Transverse colon (tissue), 4 donors: ENCODE results near the gene PAX8. TPM values are rescaled to one million over a fixed set of nuclear protein-coding genes. Genes with fewer than 3 reads are reported as not detected.

Experiments
- DNase-seq: peaks from one replicate; pipeline ENCODE4 v3.0.0-alpha.2; 2019
- H3K27ac ChIP-seq, 4 donors: fragments of 200-600 bp; sonication (generic); 2 replicates each; pipeline ENCODE4 v1.5.1; 2016 to 2018; ENCODE audit warnings: inconsistent platforms in 4 of 4
- H3K27me3 ChIP-seq: fragments of 200-600 bp; sonication (generic); 2 replicates; pipeline ENCODE4 v1.5.1; 2017; ENCODE audit warnings: inconsistent platforms
- H3K36me3 ChIP-seq, 4 donors: fragments of 200-600 bp; sonication (generic); 2 replicates each; pipeline ENCODE4 v1.5.1; 2017 to 2019; ENCODE audit warnings: inconsistent platforms in 4 of 4
- H3K4me1 ChIP-seq, 4 donors: fragments of 200-600 bp; sonication (generic); 2 replicates each; pipeline ENCODE4 v1.5.1; 2017 to 2020; ENCODE audit warnings: inconsistent platforms in 4 of 4
- H3K4me3 ChIP-seq, 4 donors: fragments of 200-600 bp; sonication (generic); 1 replicate in 1 of 4; 2 replicates in 3 of 4; pipeline versions ENCODE4 v1.5.1 to v1.6.1; 2017 to 2019; ENCODE audit warnings: inconsistent platforms in 4 of 4
- H3K9me3 ChIP-seq, 2 donors: fragments of 200-600 bp; sonication (generic); 2 replicates each; pipeline ENCODE4 v1.5.1; 2017 to 2019; ENCODE audit warnings: inconsistent platforms in 2 of 2
- EP300 ChIP-seq: sonication (generic); formaldehyde crosslinking; IDR thresholded peaks from one replicate; pipeline ENCODE4 v1.6.1; 2017; ENCODE audit warnings: antibody characterized with exemption, low read depth
- POLR2A ChIP-seq: fragments of 450-650 bp; IDR thresholded peaks from one replicate; pipeline ENCODE4 v1.6.1; 2016; ENCODE audit warnings: antibody characterized with exemption, mild to moderate bottlenecking, moderate library complexity
- POLR2AphosphoS5 ChIP-seq, 3 donors: sonication (generic); formaldehyde crosslinking; IDR thresholded peaks; one replicate each; pipeline ENCODE4 v1.6.1; 2016; ENCODE audit warnings: antibody characterized with exemption in 3 of 3
- WGBS, 2 donors: methylation state at CpG; one replicate each; pipeline ENCODE4 v1.1.5; 2018; ENCODE audit warnings: low coverage in 1 of 2; 5-methylcytosine and 5-hydroxymethylcytosine counted together
- in situ Hi-C, 4 donors: fragments of 200-750 bp; cut with MboI; loops; one replicate each; pipeline versions ENCODE4 v1.15.0 to v1.15.1; 2017; ENCODE audit warnings: low sequenced_read_pairs in 3 of 4, low pct_ligation_motif_present in 1 of 4, low pct_unique_long_range_greater_than_20kb in 1 of 4
- intact Hi-C: fragments of 100-400 bp; cut with DNase I; formaldehyde crosslinking; loops from one replicate; pipeline ENCODE4 v1.15.1; 2023; ENCODE audit warnings: low total_unique reads
- total RNA-seq, 4 donors: library from RNA; depleted of rRNA; stranded (reverse); fragments of >200 nt; gene quantifications; one replicate each; pipeline ENCODE4 v1.1.0, GENCODE V29; 2016
- TF ChIP-seq, protein P1 (sequence below), 5 experiments: fragments of 200-600 bp in 3 of 5; fragments of 450-650 bp in 2 of 5; sonication (generic) in 3 of 5; IDR thresholded peaks; 1 replicate in 2 of 5; 2 replicates in 3 of 5; pipeline ENCODE4 v1.5.1; 2016 to 2017; ENCODE audit warnings: antibody characterized with exemption in 5 of 5, inconsistent platforms in 3 of 5, mild to moderate bottlenecking in 2 of 5, moderate library complexity in 1 of 5

Gene PAX8
- total RNA-seq, 4 donors from 2014 or later, result 1.6 to 13.7 (median 8.3) TPM

DNA sequence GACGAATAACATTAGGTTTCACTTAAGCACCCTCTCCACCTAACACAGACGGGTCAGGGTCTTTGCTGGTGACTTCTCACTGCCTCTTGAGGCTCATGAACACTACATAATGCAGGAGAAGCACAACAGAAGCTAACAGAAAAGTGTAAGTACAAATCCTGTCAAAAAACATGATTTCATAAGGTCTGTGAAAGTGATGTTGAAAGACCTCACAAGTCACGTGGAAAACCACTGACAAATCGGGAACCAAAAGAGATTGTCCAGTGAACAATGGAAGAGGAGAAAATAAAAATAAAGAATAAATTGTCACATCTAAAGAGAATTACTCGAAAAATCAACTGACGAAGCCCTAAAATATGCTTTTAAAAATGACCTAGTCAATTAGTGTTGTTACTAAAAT lies 91.0 kb downstream of the PAX8 start:
- H3K27ac ChIP-seq, result no peak overlapping the region
- H3K27me3 ChIP-seq, result no peaks in the 10 kb centered on the region
- no peak for DNase-seq
- H3K4me1 ChIP-seq, result peaks cover 0 to 2% (median 0%) of the 10 kb centered on the region in 4 donors
- 81 to 84% methylated on average over 4 to 6 of the region's 6 CpGs for WGBS, 2 donors
- intact Hi-C loops (no loop called here), in situ Hi-C loops (no loop called here)
- H3K36me3 ChIP-seq, result peaks cover 0 to under 1% (median 0%) of the 10 kb centered on the region in 4 donors
- H3K9me3 ChIP-seq, result no peaks in the 10 kb centered on the region
- TF ChIP-seq POLR2A, result no peak
- TF ChIP-seq, protein P1, sequence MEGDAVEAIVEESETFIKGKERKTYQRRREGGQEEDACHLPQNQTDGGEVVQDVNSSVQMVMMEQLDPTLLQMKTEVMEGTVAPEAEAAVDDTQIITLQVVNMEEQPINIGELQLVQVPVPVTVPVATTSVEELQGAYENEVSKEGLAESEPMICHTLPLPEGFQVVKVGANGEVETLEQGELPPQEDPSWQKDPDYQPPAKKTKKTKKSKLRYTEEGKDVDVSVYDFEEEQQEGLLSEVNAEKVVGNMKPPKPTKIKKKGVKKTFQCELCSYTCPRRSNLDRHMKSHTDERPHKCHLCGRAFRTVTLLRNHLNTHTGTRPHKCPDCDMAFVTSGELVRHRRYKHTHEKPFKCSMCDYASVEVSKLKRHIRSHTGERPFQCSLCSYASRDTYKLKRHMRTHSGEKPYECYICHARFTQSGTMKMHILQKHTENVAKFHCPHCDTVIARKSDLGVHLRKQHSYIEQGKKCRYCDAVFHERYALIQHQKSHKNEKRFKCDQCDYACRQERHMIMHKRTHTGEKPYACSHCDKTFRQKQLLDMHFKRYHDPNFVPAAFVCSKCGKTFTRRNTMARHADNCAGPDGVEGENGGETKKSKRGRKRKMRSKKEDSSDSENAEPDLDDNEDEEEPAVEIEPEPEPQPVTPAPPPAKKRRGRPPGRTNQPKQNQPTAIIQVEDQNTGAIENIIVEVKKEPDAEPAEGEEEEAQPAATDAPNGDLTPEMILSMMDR (IDR thresholded peaks at IDR 0.05), result no peak
- no peak for TF ChIP-seq POLR2AphosphoS5 (IDR thresholded peaks at IDR 0.05)
- TF ChIP-seq EP300, result no peak
- H3K4me3 ChIP-seq, result no peak overlapping the region

DNA sequence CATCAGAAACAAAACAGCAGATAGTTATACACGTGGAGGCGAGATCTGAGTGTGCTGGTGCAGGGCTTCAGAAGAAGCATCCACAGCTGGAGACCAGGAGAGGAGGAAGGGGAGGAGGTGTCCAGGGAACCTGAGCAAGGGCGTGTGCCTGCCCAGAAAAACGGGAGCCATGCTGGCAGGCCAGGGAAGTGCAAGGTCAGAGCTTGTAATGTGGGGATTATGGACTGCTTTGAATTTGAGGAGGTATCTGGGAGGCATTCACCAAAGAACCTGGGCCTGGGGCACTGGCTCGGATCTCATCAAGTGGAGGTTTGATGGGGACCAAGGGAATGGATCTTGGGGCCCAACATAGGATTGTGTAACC lies 92.3 kb downstream of the PAX8 start:
- TF ChIP-seq POLR2AphosphoS5 (IDR thresholded peaks at IDR 0.05) (no peak), POLR2A (no peak), EP300 (no peak)
- TF ChIP-seq, protein P1 (IDR thresholded peaks at IDR 0.05), result no peak
- WGBS, 2 donors, result 86 to 100% methylated on average over 1 to 5 of the region's 5 CpGs
- Histone ChIP-seq H3K4me3 (no peak overlapping the region), H3K36me3 (no peaks in the 10 kb centered on the region), H3K4me1 (peaks cover 0 to 9% (median 2%) of the 10 kb centered on the region in 4 donors), H3K27me3 (no peaks in the 10 kb centered on the region), H3K9me3 (no peaks in the 10 kb centered on the region), H3K27ac (no peak overlapping the region)
- no peak for DNase-seq
- in situ Hi-C loops (no loop called here), intact Hi-C loops (no loop called here)

- H3K4me1 ChIP-seq, result peaks cover 0 to 9% (median 4%) of the 10 kb centered on the region in 4 donors
- no peaks in the 10 kb centered on the region for H3K36me3 ChIP-seq
- H3K4me3 ChIP-seq, result no peak overlapping the region
- no peak for DNase-seq
- H3K27me3 ChIP-seq, result no peaks in the 10 kb centered on the region
- in situ Hi-C loops (no loop called here), intact Hi-C loops (no loop called here)
- H3K27ac ChIP-seq, result no peak overlapping the region
- TF ChIP-seq POLR2AphosphoS5 (IDR thresholded peaks at IDR 0.05) (no peak), EP300 (no peak), POLR2A (no peak)
- TF ChIP-seq, protein P1 (IDR thresholded peaks at IDR 0.05), result no peak
- 81 to 100% methylated on average over 1 to 10 of the region's 10 CpGs for WGBS, 2 donors
- H3K9me3 ChIP-seq, result no peaks in the 10 kb centered on the region
Observed at GRCh38 chr2:113185664-113186432, 92.9 kb downstream of the PAX8 start.

- H3K9me3 ChIP-seq, result no peaks in the 10 kb centered on the region
- TF ChIP-seq EP300 (no peak), POLR2A (no peak), POLR2AphosphoS5 (IDR thresholded peaks at IDR 0.05) (no peak)
- TF ChIP-seq, protein P1 (IDR thresholded peaks at IDR 0.05), result no peak
- DNase-seq, result no peak
- H3K27me3 ChIP-seq, result no peaks in the 10 kb centered on the region
- intact Hi-C loops (no loop called here), in situ Hi-C loops (no loop called here)
- H3K36me3 ChIP-seq, result no peaks in the 10 kb centered on the region
- no peak overlapping the region for H3K4me3 ChIP-seq
- whole genome bisulfite sequencing, 2 donors, result 89% methylated on average over 8 of the region's 8 CpGs; no CpG with 5 or more reads in 1 of the 2 donors
- H3K27ac ChIP-seq, result no peak overlapping the region
- peaks cover 0 to 14% (median 5%) of the 10 kb centered on the region in 4 donors for H3K4me1 ChIP-seq
Observed at GRCh38 chr2:113184531-113185230, 94.0 kb downstream of the PAX8 start.
